GM23338 (cell line): ENCODE measurements around the gene SGK1.

Experiments used
- CTCF ChIP-seq, 2 experiments: fragments of 200-600 bp in 1 of 2; sonication (generic) in 1 of 2; conservative IDR thresholded peaks; 2 replicates each; pipeline versions ENCODE4 v1.5.1 to v1.6.1; 2016 to 2017; ENCODE audit warnings: antibody characterized with exemption in 2 of 2, low read depth in 2 of 2, mild to moderate bottlenecking in 2 of 2, moderate library complexity in 1 of 2
- JUNB ChIP-seq: IDR thresholded peaks from one replicate; pipeline ENCODE4 v1.6.1; 2016; ENCODE audit warnings: antibody characterized with exemption; ENCODE audit not compliant: unreplicated experiment
- NANOG ChIP-seq: IDR thresholded peaks from 2 replicates; pipeline ENCODE4 v1.6.1; 2016; ENCODE audit warnings: antibody characterized with exemption, borderline replicate concordance
- POLR2AphosphoS5 ChIP-seq: IDR thresholded peaks from 2 replicates; pipeline ENCODE4 v1.6.1; 2016; ENCODE audit warnings: antibody characterized with exemption, low read depth
- ZNF331 ChIP-seq: fragments of 250-450 bp; sonication (Bioruptor Pico); IDR thresholded peaks from 2 replicates; pipeline ENCODE4 v1.5.0; 2020; ENCODE audit warnings: low read depth, mild to moderate bottlenecking, moderate library complexity
- TF ChIP-seq, protein P1 (sequence below): IDR thresholded peaks from one replicate; pipeline ENCODE4 v1.6.1; 2018; ENCODE audit warnings: antibody characterized with exemption; ENCODE audit not compliant: unreplicated experiment
- TF ChIP-seq, protein P2 (sequence below): IDR thresholded peaks from 2 replicates; pipeline ENCODE4 v1.6.1; 2016; ENCODE audit warnings: antibody characterized with exemption

DNA sequence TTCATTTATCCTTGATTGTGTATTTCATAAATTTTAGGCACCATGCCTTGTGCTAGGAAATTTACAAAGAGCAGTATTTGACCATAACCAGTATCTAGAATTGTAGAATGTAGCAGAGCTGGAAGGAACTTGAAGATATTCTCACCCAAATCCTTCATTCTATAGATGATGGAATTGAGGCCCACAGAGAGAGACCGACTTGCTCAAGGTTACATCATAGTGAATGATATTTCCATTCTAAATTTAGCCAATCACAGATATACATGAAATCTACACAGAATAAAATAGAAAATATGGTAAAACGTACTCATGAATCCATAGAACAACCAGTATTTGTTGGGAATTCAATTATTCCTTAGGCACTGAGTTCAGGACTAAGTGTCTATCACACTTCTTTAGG, 10.9 kb upstream of the SGK1 start:
- no peak for TF ChIP-seq CTCF (conservative IDR thresholded peaks at IDR 0.05; ENCODE audit: low read depth in 2 of 2)
- TF ChIP-seq POLR2AphosphoS5 = no peak
- TF ChIP-seq, protein P1, sequence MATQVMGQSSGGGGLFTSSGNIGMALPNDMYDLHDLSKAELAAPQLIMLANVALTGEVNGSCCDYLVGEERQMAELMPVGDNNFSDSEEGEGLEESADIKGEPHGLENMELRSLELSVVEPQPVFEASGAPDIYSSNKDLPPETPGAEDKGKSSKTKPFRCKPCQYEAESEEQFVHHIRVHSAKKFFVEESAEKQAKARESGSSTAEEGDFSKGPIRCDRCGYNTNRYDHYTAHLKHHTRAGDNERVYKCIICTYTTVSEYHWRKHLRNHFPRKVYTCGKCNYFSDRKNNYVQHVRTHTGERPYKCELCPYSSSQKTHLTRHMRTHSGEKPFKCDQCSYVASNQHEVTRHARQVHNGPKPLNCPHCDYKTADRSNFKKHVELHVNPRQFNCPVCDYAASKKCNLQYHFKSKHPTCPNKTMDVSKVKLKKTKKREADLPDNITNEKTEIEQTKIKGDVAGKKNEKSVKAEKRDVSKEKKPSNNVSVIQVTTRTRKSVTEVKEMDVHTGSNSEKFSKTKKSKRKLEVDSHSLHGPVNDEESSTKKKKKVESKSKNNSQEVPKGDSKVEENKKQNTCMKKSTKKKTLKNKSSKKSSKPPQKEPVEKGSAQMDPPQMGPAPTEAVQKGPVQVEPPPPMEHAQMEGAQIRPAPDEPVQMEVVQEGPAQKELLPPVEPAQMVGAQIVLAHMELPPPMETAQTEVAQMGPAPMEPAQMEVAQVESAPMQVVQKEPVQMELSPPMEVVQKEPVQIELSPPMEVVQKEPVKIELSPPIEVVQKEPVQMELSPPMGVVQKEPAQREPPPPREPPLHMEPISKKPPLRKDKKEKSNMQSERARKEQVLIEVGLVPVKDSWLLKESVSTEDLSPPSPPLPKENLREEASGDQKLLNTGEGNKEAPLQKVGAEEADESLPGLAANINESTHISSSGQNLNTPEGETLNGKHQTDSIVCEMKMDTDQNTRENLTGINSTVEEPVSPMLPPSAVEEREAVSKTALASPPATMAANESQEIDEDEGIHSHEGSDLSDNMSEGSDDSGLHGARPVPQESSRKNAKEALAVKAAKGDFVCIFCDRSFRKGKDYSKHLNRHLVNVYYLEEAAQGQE = no peak
- no peak for TF ChIP-seq JUNB
- no peak for TF ChIP-seq NANOG
- TF ChIP-seq, protein P2, sequence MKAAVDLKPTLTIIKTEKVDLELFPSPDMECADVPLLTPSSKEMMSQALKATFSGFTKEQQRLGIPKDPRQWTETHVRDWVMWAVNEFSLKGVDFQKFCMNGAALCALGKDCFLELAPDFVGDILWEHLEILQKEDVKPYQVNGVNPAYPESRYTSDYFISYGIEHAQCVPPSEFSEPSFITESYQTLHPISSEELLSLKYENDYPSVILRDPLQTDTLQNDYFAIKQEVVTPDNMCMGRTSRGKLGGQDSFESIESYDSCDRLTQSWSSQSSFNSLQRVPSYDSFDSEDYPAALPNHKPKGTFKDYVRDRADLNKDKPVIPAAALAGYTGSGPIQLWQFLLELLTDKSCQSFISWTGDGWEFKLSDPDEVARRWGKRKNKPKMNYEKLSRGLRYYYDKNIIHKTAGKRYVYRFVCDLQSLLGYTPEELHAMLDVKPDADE = no peak
- TF ChIP-seq ZNF331 (CRISPR knock-in tag) = no peak
